Effector CD8-positive, alpha-beta T cell (primary cell): ENCODE results near the gene AKAP9.
A peak's percentile ranks its signal among the peaks of the same experiment; 100 is the strongest.
"Not testable (repeated sequence)": the region's sequence is repeated elsewhere in the genome, so short reads cannot be mapped to it uniquely, and the experiment has no call there.

Source experiments
- DNase-seq: peaks from one replicate; lab custom pipeline; 2025; lab: John Stamatoyannopoulos, UW

AKAP9 gene

DNA sequence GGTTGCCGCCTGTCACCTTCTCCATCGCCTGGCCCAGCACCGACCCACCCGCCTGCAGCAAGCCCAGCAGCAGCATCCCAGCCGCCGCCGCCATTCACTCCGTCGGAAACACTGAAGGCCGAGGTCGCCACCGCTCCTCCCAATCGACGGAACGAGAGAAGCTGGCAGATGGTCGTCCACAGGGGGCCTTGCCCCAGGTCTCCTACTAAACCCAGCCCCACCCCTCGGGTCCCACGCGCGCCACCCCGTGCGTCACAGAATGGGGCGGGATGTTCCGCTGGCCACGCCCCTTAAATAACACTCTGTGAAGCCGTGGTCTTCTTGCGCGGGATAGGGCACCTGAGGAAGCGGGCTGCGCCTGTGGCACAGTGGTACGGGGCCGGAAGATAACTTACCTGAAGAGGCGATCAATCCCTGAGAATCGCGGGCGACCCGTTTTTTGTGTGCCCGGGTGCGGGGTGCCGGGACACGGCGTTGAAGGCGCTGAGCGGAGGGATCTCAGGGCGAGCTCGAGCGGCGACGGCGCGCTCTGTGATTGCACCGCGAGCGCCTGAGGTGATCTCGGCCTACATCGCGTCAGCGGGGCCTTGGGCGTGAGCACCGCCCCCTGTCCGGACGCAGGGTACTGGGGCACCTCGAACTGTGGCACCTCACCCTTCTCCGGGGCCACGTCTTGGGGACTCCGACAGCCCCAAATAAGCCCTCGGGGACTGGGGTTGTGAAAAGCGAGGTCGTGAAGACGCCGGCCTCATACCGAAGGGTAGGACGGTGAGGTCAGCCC lies 193.8 kb downstream of the AKAP9 start, which contains the start of gene CYP51A1:
Gene CYP51A1, minus strand, starts transcription at position 207 of the 781 bp plus-strand sequence. Its CDS starts 113 bp downstream, at position 94.
- peak; percentile 94 for DNase-seq

DNA sequence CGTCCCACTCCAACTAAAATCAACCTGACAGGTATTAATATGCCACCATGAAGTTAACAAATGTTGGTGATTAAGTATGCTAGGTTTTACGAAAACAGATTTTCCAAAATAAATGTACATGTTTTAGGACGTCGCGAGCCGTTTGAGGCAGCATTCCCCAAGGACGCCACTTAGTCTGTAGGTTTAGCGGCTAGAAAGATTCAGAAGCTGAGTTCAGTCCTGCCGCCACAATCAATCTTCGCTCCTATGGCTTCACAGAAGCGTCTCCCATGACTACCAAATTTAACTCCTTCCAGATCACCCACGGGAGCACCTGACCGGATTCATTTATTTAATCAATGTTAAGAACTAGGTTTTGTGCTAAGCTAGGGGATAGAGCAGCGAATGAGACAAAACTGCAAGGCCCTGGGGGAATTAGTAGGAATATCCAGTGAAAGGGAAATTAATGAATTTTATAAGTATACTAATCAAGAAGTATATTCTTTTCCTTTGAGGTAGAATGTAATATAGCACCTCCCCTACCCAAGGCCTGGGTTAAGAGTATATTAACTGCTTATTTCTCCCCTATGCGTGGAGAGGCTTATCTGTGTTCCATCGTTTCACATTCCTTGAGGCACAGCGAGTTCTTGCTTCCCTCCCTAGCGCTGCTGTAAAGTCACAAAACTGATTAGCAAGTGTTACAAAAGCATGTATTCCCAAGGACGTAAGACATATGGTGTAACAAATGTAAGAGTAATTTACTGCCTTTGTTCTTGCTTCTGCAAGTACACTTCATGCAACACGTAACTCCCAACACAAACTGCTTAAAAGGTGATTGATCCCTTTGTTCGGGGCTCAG lies 194.6 kb downstream of the AKAP9 start:
- peak; percentile 2 for DNase-seq

DNA sequence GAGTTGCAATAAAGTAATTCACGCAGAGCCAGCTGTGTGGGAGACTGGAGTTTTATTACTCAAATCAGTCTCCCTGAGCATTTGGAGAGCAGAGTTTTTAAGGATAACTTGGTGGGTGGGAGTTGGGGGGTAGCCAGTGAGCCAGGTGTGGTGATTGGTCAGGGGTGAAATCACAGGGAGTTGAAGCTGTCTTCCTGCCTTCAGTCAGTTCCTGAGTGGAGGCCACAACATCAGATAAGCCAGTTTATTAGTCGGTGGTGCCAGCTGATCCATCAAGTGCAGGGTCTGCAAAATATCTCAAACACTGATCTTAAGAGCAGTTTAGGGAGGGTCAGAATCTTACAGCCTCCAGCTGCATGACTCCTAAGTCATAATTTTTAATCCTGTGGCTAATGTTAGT lies 196.9 kb downstream of the AKAP9 start:
- no peak for DNase-seq

DNA sequence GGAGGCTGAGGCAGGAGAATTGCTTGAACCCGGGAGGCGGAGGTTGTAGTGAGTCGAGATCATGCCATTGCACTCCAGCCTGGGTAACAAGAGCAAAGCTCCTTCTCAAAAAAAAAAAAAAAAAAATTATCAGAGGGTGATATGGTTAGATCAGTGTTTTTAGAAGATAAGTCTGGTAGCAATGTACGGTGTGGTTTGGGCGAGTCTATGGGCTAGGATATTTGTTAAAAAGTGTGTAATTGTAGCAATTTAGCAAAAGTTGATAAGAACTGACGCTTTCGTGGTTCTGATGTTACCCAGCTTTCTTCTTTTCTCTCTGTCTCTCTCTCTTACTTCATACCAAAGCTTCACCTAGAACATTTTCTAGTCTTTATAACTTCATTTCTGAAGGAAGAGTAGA lies 200.5 kb downstream of the AKAP9 start:
- no peak for DNase-seq

DNA sequence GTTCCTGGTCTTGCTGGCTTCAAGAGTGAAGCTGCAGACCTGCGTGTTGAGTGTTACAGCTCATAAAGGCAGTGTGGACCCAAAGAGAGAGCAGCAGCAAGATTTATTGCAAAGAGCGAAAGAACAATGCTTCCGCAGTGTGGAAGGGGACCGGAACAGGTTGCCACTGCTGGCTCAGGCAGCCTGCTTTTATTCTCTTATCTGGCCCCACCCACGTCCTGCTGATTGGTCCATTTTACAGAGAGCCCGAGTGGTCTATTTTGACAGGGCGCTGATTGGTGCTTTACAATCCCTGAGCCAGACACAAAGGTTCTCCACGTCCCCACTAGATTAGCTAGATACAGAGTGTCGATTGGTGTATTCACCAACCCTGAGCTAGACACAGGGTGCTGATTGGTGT lies 202.1 kb downstream of the AKAP9 start:
- not testable (repeated sequence) for DNase-seq

DNA sequence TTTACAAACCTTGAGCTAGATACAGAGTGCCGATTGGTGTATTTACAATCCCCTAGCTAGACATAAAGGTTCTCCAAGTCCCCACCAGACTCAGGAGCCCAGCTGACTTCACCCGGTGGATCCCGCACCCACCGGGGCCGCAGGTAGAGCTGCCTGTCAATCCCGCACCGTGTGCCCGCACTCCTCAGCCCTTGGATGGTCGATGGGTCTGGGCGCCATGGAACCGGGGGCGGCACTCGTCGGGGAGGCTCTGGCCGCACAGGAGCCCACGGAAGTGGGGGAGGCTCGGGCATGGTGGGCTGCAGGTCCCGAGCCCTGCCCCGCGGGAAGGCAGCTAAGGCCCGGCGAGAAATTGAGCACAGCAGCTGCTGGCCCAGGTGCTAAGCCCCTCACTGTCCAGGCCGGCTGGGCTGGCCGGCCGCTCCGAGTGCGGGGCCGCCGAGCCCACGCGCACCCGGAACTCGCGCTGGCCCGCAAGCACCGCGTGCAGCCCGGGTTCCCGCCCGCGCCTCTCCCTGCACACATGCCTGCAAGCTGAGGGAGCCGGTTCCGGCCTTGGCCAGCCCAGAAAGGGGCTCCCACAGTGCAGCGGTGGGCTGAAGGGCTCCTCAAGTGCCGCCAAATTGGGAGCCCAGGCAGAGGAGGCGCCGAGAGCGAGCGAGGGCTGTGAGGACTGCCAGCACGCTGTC lies 202.7 kb downstream of the AKAP9 start:
- not testable (repeated sequence) for DNase-seq

DNA sequence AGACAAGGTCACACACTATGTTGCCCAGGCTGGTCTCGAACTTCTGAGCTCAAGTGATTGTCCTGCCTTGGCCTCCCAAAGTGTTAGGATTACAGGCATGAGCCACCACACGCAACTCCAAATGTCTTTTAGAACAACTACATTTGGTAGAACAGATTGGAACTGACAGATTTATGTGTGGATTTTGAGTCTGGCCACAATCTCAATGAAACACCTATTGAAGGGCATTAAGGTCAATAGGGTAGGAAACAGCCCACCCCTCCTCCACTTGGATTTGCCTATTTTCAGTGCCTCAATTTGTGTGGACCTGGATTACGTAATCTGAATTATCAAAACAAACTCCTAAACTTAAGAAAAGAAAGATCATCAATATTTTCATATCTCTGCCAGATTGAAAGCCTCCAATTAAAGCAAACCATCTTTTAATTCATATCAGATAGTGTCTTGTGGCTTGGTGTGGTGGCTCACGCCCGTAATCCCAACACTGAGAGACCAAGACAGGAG lies 209.1 kb downstream of the AKAP9 start:
- DNase-seq, result no peak

DNA sequence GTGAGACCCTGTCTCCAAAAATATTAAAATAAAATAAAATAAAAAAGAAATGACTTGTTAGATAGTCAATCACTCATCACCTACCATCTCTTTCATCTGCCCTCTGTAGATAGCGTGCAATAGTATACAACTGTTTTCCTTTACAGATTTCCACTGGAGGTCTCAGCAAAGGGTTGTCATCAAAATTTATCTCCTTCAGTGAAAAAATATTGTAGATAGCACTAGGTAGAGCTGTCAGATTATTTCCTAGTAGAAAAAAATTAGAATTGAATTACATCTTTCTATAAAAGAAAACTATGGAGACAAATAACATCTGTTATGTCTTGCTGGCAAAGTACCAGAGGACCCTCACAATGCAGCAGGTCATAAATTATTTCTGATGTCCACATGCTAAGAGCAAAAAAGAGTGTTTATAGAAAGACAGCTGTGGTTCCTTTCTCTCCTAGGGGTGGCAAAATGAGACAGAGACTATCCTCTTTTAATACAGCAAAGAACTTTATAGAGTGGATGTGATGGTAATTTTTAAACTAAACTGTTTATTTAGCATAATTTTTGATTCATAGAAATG lies 209.9 kb downstream of the AKAP9 start:
- no peak for DNase-seq

DNA sequence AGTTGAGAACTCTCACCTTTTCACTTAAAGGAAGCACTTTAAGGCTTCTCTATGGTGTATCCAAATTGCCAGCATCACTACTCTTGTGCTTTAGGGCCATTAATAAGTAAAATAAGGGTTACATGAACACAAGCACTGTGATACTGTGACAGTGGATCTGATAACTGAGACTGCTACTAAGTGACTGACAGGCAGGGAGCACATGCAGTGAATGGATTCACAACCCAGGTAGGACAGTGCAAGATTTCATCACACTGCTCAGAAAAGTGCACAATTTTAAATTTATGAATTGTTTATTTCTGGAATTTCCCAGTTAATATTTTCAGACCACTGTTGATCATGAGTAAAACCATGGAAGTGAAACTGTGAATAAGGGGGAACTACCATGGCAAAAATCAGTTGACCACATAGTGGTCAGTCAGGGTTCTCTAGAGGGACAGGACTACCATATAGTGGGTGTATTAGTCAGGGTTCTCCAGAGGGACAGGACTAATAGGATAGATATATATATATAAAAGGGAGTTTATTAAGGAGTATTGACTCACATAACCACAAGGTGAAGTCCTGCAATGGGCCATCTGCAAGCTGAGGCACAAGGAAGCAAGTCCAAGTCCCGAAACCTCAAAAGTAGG lies 214.6 kb downstream of the AKAP9 start:
- no peak for DNase-seq

DNA sequence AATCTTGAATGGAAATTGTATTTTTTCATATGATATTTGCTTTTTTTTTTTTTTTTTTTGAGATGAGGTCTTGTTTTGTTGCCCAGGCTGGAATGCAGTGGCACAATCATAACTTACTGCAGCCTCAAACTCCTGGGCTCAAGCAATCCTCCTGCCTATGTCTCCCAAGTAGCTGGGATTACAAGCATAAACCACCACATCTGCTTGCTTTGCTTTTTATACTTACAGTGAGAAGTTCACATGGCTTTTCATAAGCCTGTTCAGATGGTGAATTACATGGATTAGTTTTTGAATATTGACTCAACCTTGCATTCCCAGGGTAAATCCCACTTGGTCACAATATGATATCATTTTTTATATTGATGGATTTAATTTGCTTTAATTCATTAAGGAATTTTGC lies 216.3 kb downstream of the AKAP9 start:
- no peak for DNase-seq

DNA sequence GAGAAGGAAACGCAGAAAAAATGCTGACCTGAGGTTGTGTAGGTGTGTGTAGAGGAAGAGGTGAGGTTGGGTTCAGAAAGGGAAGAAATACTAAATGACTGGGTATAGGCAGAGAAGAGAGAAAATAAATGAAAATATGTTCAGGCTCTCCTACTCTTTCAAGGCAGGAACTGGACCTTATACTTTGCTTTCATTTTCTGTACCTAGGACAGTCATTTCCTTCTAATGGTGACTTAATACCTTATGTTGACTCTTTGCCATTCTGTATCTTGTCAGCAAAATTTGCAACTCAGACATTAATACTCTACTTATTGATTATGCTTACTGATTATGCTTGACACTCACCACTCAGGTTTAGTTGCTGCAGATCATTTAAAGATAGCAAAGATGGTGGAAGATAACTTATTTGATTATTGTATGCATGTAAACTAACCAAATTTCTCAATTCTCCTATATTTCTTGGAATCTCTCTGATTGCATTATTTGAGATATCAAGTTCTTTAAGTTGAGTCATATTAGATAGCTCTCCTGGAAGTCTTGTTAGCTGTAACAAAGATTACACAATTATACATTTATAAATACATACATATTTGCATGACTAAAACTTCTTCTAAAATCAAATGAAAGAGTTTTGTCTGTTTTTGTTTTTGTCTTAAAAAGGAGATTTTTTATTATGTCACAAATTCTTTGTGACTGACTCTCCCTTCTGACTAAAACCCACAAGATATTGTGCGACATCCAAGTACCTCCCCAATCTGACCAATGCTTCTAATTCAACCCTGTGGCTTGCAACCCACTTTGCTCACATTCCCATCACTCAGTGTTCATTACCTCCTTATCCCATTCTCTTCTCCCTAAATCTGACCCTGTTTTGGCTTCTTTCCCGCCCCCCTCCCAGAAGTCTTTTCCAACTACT lies 218.3 kb downstream of the AKAP9 start:
- no peak for DNase-seq
